Spleen (tissue), 11 donors: ENCODE measurements around the gene GALNT12. TPM values are rescaled to one million over a fixed set of nuclear protein-coding genes. Genes with fewer than 3 reads are reported as not detected.

Source experiments
- DNase-seq: peaks from one replicate; pipeline ENCODE4 v3.0.0-alpha.2; 2020
- H3K27ac ChIP-seq, 8 donors: fragments of 200-600 bp; sonication (generic) in 7 of 8; 1 replicate in 4 of 8; 2 replicates in 4 of 8; pipeline versions ENCODE4 v1.5.0 to v1.8.0; 2016 to 2021; ENCODE audit warnings: inconsistent platforms in 4 of 8, mild to moderate bottlenecking in 4 of 8, moderate library complexity in 1 of 8
- H3K27me3 ChIP-seq, 7 donors: fragments of 200-600 bp; sonication (generic) in 6 of 7; replicated peaks in 1 of 7; 1 replicate in 4 of 7; 2 replicates in 3 of 7; pipeline versions ENCODE4 v1.5.0 to v1.8.0; 2016 to 2021; ENCODE audit warnings: inconsistent platforms in 3 of 7, mild to moderate bottlenecking in 1 of 7
- H3K36me3 ChIP-seq, 6 donors: fragments of 200-600 bp; sonication (generic) in 5 of 6; 1 replicate in 4 of 6; 2 replicates in 2 of 6; pipeline versions ENCODE4 v1.5.0 to v1.8.0; 2016 to 2021; ENCODE audit warnings: inconsistent platforms in 2 of 6
- H3K4me1 ChIP-seq, 6 donors: fragments of 200-600 bp; sonication (generic) in 5 of 6; 1 replicate in 3 of 6; 2 replicates in 3 of 6; pipeline versions ENCODE4 v1.5.0 to v1.8.0; 2016 to 2021; ENCODE audit warnings: inconsistent platforms in 3 of 6
- H3K4me3 ChIP-seq, 8 donors: fragments of 200-600 bp; sonication (generic) in 7 of 8; 1 replicate in 4 of 8; 2 replicates in 4 of 8; pipeline versions ENCODE4 v1.5.0 to v1.8.0; 2016 to 2021; ENCODE audit warnings: inconsistent platforms in 4 of 8, mild to moderate bottlenecking in 4 of 8, moderate library complexity in 2 of 8
- H3K9me3 ChIP-seq, 8 donors: fragments of 200-600 bp; sonication (generic) in 7 of 8; 1 replicate in 4 of 8; 2 replicates in 4 of 8; pipeline versions ENCODE4 v1.5.0 to v1.8.0; 2016 to 2021; ENCODE audit warnings: inconsistent platforms in 4 of 8
- POLR2A ChIP-seq, 3 donors: fragments of 450-650 bp; IDR thresholded peaks; one replicate each; pipeline ENCODE4 v1.5.1; 2017; ENCODE audit warnings: antibody characterized with exemption in 3 of 3, mild to moderate bottlenecking in 1 of 3
- POLR2AphosphoS5 ChIP-seq, 3 donors: sonication (generic); formaldehyde crosslinking; IDR thresholded peaks; one replicate each; pipeline ENCODE4 v1.5.1; 2017; ENCODE audit warnings: antibody characterized with exemption in 3 of 3
- WGBS, 5 donors: extraction: QIAGEN DNeasy Blood & Tissue Kit in 3 of 5; methylation state at CpG; one replicate each; pipeline versions ENCODE4 v1.1.5 to v1.1.7; 2013 to 2018; 5-methylcytosine and 5-hydroxymethylcytosine counted together
- intact Hi-C: fragments of 100-400 bp; cut with DNase I; formaldehyde crosslinking; loops from one replicate; pipeline ENCODE4 v1.15.0; 2023; ENCODE audit warnings: low total_unique reads
- polyA plus RNA-seq, 3 donors: library from polyadenylated mRNA; stranded (reverse); fragments of 200-250 nt; gene quantifications; one replicate each; pipeline ENCODE4 v1.2.1, GENCODE V29; 2013
- total RNA-seq, 7 donors: library from RNA; depleted of rRNA in 3 of 7; stranded (reverse); fragments of >200 nt in 3 of 7; fragmentation: NEBNext Ultra II Directional in 4 of 7; extraction: Animal tissue kit (Norgen Biotek cat#: 25700) in 4 of 7; gene quantifications; one replicate each; pipeline versions ENCODE4 v1.1.0 to v1.2.1, GENCODE V29; 2016 to 2021
- TF ChIP-seq, protein P1 (sequence below), 11 experiments: fragments of 200-600 bp in 7 of 11; fragments of 450-650 bp in 4 of 11; sonication (generic) in 4 of 11; IDR thresholded peaks in 8 of 11; conservative IDR thresholded peaks in 3 of 11; 1 replicate in 7 of 11; 2 replicates in 4 of 11; pipeline versions ENCODE4 v1.4.0 to v1.8.0; 2016 to 2021; ENCODE audit warnings: antibody characterized with exemption in 11 of 11, inconsistent platforms in 4 of 11, mild to moderate bottlenecking in 1 of 11
- donor health status: healthy with polysubstance abuse.
- donor health status: DM: no; HTN: no; CAD: no; lungs with moderate emphysema.
- donor health status: DM: no; HTN: no; CAD: no.
- donor health status: Bipolar disorder and iron deficiency.
- donor health status: healthy.
- donor health status: DM: no; HTN: no; CAD: no.
- donor health status: DM: yes; HTN: yes; CAD: no.

GALNT12 gene
- total and polyA plus RNA-seq, 10 donors, result 1.2 to 3.2 (median 2.5) TPM

GRCh38 chr9:98832768-98833089, 25.3 kb downstream of the GALNT12 start:
- H3K9me3 ChIP-seq, result no peaks in the 10 kb centered on the region
- 96 to 100% (median 97%) methylated on average over 1 of the region's 1 CpG for WGBS, 5 donors
- no peak overlapping the region for H3K27ac ChIP-seq
- no peak for DNase-seq
- H3K27me3 ChIP-seq, result no peaks in the 10 kb centered on the region
- H3K36me3 ChIP-seq, result peaks cover 0 to 5% (median 0%) of the 10 kb centered on the region in 6 donors
- intact Hi-C loops, result no loop called here
- no peak overlapping the region for H3K4me3 ChIP-seq
- no peak for TF ChIP-seq POLR2A (IDR thresholded peaks at IDR 0.05)
- TF ChIP-seq POLR2AphosphoS5 (IDR thresholded peaks at IDR 0.05), result no peak
- TF ChIP-seq, protein P1, sequence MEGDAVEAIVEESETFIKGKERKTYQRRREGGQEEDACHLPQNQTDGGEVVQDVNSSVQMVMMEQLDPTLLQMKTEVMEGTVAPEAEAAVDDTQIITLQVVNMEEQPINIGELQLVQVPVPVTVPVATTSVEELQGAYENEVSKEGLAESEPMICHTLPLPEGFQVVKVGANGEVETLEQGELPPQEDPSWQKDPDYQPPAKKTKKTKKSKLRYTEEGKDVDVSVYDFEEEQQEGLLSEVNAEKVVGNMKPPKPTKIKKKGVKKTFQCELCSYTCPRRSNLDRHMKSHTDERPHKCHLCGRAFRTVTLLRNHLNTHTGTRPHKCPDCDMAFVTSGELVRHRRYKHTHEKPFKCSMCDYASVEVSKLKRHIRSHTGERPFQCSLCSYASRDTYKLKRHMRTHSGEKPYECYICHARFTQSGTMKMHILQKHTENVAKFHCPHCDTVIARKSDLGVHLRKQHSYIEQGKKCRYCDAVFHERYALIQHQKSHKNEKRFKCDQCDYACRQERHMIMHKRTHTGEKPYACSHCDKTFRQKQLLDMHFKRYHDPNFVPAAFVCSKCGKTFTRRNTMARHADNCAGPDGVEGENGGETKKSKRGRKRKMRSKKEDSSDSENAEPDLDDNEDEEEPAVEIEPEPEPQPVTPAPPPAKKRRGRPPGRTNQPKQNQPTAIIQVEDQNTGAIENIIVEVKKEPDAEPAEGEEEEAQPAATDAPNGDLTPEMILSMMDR (IDR thresholded peaks at IDR 0.05 in 8 of 11, conservative IDR thresholded peaks at IDR 0.05 in 3 of 11), result no peak
- H3K4me1 ChIP-seq, result no peaks in the 10 kb centered on the region

DNA sequence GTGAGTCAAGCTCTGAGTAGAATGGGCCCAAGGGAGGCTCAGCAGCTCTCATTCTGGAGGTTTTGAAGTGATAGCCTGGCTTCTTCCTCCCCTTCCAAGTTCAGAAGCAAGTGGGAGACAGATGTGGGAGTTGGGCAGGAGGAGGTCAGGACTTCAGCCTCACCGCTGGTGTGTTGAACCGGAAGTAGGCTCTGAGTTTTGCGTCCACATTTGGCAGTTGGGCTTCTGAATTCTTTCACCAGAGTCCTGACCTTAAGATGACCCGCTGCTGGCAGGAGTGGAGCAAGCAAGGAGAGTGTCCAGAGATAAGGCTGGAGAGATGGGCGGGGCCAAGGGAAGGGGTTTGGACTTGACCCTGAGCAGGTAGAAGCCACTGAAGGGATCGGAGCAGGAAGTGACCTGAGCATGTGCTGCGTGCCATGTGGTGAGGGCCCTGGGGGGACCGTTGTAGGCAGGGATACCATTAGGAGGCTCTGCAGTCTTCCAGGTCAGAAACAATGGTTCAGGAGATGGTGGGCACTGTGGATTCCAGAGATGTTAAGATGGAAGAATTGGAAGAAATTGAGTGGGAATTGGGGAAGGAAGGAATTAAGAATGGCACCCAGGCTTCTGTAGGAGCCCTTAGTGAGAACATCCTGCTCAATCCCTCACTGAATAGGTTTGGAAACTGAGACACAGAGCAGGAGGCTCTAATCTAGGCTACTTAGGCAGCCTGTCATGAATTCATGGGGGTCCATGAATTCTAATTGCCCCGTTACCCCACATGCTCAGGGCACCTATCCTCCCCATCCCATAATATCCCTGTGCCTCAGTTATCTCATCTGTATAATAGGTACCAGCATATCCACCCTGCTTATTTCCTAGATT, 25.9 kb downstream of the GALNT12 start:
- H3K27ac ChIP-seq, result no peak overlapping the region
- no peak for DNase-seq
- 82 to 89% (median 84%) methylated on average over 9 of the region's 9 CpGs for WGBS, 5 donors
- TF ChIP-seq, protein P1 (IDR thresholded peaks at IDR 0.05 in 8 of 11, conservative IDR thresholded peaks at IDR 0.05 in 3 of 11), result no peak
- TF ChIP-seq POLR2AphosphoS5 (IDR thresholded peaks at IDR 0.05) (no peak), POLR2A (IDR thresholded peaks at IDR 0.05) (no peak)
- intact Hi-C loops, result no loop called here
- no peak overlapping the region for H3K4me3 ChIP-seq
- H3K27me3 ChIP-seq, result no peaks in the 10 kb centered on the region
- H3K4me1 ChIP-seq, result no peaks in the 10 kb centered on the region
- H3K9me3 ChIP-seq, result no peaks in the 10 kb centered on the region
- H3K36me3 ChIP-seq, result peaks cover 0 to 5% (median 0%) of the 10 kb centered on the region in 6 donors

DNA sequence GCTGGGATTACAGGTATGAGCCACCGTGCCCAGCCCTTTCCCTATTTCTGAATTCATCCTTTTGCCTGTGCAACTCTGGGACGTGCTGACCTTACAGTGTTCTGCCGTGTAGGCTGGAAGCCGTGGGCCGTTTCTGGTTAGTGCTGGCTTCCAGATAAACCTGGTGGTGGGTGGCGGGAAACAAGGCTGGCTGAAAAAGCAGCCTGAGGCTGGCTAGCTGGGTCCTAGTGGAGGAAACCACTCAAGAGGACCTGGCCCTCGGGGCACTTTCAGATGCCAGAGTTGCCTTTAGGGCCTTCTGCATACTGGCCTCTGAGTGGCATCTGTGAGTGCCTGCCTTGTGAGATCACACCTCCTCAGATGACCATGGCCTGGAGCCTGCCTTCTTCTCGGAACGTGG, 26.9 kb downstream of the GALNT12 start:
- intact Hi-C loops, result no loop called here
- DNase-seq, result no peak
- 88 to 93% (median 89%) methylated on average over 9 of the region's 9 CpGs for WGBS, 5 donors
- Histone ChIP-seq H3K27ac (no peak overlapping the region), H3K27me3 (no peaks in the 10 kb centered on the region), H3K36me3 (peaks cover 0 to 5% (median 0%) of the 10 kb centered on the region in 6 donors), H3K4me3 (no peak overlapping the region), H3K4me1 (no peaks in the 10 kb centered on the region), H3K9me3 (no peaks in the 10 kb centered on the region)
- TF ChIP-seq POLR2AphosphoS5 (IDR thresholded peaks at IDR 0.05), result no peak
- TF ChIP-seq, protein P1 (IDR thresholded peaks at IDR 0.05 in 8 of 11, conservative IDR thresholded peaks at IDR 0.05 in 3 of 11), result no peak
- no peak for TF ChIP-seq POLR2A (IDR thresholded peaks at IDR 0.05)

DNA sequence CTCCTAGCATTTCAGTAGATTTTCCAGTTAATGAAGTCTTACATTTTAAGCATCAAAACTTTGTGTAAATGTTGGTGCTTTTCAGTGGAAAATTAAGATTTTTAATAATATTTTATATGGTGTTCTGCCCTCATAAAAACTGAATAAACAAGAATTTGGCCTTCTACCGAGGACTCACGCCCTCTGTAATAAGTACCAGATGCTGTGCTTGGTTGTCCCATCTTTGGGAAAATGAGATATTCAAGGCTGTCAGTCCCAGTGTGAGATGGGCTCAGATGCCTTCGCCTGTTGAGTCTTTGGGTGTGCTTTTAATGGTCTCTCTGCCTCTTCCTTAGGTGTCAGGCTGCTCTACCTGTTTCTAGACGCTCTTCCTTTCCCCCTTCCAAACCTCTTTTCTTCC, 28.7 kb downstream of the GALNT12 start:
- Histone ChIP-seq H3K4me3 (no peak overlapping the region), H3K4me1 (no peaks in the 10 kb centered on the region), H3K36me3 (peaks cover 0 to 12% (median 0%) of the 10 kb centered on the region in 6 donors), H3K27ac (no peak overlapping the region), H3K27me3 (no peaks in the 10 kb centered on the region), H3K9me3 (no peaks in the 10 kb centered on the region)
- intact Hi-C loops, result no loop called here
- no peak for DNase-seq
- TF ChIP-seq, protein P1 (IDR thresholded peaks at IDR 0.05 in 8 of 11, conservative IDR thresholded peaks at IDR 0.05 in 3 of 11), result no peak
- TF ChIP-seq POLR2AphosphoS5 (IDR thresholded peaks at IDR 0.05), result no peak
- TF ChIP-seq POLR2A (IDR thresholded peaks at IDR 0.05), result no peak
- WGBS, 5 donors, result 88 to 96% (median 92%) methylated on average over 4 of the region's 4 CpGs
